ENCODE results near the gene NPEPL1.
"Not testable (repeated sequence)": the region's sequence is repeated elsewhere in the genome, so short reads cannot be mapped to it uniquely, and the experiment has no call there.

The NPEPL1 gene

DNA sequence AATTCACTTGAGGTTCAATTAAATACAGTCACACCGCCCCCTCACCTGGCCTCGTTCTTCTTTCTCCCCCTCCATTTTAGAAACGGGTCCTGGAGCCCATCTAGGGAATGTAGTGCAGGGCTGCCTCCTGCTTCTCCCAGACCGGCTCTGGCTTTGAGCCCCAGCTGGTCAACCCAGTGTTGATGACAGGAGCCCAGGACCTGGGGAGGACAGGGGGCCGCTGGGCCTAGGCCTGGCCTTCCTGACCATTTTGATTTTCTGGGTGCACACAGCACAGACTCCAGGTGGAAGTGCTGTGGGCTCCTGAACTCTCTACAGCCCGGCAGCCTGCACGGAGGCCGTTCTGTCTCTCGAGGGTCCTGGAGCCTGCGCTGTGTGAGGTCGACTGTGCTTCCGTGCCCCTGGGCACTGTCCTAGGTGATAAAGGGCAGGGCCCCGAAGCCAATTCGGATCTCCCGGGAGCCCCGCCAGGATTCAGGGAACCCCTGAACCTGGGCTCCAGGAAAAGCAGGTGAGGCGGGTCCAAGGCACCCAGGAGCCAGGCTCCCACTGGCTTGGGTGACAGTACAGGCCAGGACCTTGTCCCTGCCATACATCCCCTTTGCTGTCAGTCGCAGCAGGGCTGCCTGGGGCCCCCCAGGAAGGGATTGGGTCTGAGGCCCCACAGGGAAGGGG is 23.3 kb downstream of the NPEPL1 start:
- no peak for DNase-seq

GRCh38 chr20:58716476-58717277 is 24.1 kb downstream of the NPEPL1 start:
- DNase-seq: no peak

GRCh38 chr20:58717278-58718091 is 24.9 kb downstream of the NPEPL1 start:
- no peak for DNase-seq

DNA sequence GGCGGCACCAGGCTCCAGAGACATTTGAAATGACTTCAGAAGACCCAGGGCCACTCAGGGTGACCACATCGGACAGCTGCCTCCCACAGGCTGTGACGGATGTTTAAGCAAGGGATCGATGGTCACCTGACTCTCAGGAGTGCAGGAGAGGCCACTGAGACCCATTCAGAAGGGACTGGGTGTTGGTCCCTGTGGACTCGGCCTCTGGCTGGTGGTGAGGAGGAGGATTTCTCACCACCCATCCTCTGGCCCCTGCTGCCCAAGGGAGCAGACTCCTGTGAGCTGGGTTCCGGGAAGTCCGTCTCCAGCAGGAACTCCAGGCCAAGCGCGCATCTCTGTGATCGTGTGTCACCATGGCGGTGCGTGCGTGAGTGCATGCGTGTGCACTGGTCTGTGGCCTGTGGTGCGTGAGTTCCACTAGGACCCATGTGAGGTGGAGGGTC is 25.5 kb downstream of the NPEPL1 start:
- DNase-seq: no peak

GRCh38 chr20:58718729-58719128 is 26.1 kb downstream of the NPEPL1 start:
- DNase-seq: no peak

DNA sequence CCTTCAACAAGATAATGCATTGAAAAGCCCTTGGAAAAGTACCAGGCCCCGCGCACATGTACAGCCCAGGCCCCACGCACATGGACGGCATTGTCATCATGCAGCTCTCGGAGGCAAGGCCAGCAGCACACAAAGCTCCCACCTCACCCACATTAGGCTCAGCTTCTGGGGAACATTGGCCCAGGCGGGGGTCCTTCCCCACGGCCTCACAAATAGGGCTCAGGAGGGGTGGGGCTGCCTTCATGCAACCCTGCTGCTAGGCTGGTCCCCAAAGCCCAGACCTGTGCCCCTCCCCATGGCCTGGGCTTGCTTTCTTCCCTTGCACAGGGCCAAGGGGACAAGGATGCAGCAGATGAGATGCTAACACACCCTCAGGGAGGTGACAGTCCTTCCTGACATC is 26.7 kb downstream of the NPEPL1 start:
- DNase-seq: no peak

DNA sequence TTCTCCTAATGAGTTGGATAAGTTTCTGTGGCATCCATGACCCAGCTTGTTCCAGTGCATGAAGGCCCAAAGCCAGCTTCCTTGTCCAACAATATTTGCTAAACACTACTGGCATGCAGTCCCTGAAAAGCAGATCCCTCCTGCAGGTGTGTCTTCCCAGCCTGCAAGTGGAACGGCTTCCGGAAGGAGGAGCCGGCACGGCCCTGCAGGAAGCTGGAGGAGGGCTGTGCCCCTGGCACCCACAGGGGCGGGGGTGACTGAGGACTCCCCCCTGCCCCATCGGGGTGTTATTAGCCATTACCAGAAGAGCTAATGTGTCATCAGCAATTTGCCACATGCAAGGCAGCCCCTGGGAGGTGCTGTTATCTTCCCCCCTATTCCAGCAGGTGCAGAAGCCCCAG is 27.4 kb downstream of the NPEPL1 start:
- DNase-seq: no peak

DNA sequence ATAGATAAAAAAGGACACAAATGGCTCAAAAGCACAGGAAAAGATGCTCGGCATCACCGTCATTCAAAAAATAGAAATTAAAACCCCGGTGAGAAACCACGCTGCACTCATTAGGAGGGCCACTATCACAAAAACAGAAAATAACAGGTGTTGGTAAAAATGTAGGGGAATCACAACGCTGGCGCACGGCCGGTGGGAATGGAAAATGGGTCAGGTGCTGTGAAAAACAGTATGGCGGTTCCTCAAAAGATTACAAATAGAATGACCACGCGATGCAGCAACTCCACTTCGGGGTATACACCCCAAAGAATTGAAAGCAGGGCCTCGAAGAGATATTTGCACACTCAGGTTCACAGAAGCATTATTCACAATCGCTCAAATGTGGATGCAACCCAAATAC is 28.3 kb downstream of the NPEPL1 start:
- no peak for DNase-seq

GRCh38 chr20:58721951-58722778 is 29.6 kb downstream of the NPEPL1 start:
- no peak for DNase-seq

GRCh38 chr20:58722877-58723627 is 30.5 kb downstream of the NPEPL1 start:
- DNase-seq: no peak

DNA sequence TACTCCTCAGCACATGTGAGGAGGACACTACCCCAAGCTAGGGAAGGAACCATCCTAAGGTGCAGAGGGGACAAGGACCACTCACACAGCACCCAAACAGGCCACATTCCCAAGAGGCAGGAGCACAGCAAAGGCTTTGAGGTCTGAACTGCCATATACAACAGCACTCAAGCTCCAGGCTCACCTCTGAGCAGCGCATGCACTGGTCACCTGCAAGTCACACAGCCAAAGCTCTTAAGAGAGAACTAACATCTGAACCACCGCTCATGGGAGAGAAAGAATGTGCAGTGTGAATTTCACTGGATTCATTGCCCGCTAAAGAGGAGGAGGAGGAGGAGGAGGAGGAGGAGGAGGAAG is 31.0 kb downstream of the NPEPL1 start:
- DNase-seq: no peak

GRCh38 chr20:58726156-58726555 is 33.6 kb downstream of the NPEPL1 start:
- DNase-seq: not testable (repeated sequence)

GRCh38 chr20:58731192-58731591 is 38.6 kb downstream of the NPEPL1 start:
- DNase-seq: no peak

DNA sequence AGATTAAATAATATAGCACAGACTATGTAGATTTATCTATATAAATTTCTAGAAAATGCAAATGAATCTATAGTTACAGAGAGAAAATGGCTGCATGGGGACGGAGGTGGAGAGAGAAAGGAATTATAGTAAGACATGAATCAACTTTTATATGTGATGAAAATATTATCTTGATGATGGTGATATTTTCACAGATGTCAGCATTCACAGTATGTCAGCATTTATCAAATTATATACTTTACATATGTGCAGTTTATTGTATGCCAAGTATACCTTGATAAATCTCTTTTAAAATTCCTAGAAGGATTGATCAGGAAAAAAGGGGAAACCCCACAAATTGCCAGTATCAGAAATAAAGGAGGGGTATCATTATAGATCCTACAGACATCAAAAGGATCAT is 44.6 kb downstream of the NPEPL1 start:
- DNase-seq: no peak

GRCh38 chr20:58740356-58741308 is 48.0 kb downstream of the NPEPL1 start:
- no peak for DNase-seq

DNA sequence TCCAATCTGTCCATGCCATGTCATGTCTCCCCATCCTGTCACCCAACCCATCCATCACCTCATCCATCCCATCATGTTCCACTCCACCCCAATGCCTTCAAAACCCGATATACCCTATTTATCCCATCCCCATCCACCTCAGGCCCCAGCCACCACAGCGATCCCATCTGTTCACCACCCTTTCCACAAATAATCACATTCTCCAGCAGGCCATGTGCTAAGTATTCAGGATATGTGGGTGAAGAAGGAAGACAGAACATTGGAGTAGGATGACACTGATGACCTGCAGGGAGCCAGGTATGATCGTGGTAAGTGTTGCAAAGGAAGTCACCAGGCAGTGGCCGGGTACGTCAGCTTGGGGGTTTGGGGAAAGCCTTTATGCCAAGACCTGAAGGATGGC is 48.8 kb downstream of the NPEPL1 start:
- DNase-seq: no peak

DNA sequence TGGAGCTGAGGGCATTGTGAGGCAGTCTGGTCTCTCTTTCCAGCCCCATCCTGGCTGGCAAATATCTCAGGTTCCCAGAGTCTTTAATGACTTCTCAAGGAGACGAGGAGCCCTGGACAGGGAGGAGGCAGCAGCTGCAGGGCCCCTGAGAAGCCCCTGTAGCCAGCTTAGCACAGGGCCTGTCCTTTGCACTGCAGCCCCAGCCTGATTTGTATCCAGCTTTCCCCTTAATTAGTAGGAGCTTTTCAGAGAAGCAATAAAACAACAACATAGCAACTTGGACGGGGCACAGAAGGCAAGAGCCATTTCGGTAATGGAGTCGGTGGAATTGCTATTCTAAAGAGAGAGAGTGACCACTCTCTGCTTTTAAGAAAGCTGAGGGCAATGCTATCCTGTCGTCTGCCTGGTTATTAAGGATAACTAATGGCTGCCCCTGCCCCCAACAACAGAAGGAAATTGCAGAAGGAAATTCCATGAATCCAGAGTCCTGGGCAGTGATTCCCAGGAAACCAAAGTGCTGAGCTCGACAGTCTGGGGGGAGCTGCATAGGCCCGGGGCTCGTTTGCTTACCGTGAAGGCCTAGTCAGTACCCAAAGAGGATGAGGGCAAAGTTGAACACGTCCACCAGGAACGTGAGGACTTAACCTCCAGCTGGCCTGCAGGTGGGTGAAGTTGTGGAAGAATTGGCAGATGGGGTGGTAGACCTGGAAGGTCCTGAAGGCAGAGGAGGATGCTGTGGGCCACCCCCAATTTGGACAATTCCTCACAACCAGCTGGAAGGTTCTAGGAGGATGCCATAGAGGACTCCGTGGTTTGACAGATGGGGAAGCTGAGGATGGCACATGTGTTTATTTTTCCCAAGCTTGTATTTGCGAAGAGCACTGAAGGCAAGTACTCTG is 50.3 kb downstream of the NPEPL1 start:
- no peak for DNase-seq

DNA sequence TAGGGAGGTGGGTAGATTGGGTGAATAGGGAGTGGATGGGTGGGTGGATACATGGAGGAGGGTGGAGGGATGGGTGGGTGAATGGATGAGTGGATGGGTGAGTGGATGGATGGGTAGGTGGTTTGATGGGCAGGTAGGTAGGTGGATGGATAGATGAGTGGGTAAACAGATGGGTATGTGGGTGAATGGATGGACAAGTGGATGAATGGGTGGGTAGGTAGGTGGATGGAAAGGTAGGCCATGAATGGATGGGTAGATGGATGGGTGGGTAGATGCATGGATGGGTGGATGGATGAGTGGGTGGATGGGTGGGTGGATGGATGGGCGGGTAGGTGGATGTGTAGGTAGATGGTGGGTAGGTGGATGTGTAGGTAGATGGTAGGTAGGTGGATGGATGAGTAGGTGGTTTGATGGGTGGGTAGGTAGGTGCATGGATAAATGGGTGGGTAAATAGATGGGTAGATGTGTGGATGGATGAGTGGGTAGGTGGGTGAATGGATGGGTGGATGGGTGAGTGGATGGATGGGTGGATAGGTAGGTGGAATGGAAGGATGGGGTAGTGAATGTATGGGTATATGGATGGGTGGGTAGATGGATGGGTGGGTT is 51.4 kb downstream of the NPEPL1 start:
- DNase-seq: no peak

DNA sequence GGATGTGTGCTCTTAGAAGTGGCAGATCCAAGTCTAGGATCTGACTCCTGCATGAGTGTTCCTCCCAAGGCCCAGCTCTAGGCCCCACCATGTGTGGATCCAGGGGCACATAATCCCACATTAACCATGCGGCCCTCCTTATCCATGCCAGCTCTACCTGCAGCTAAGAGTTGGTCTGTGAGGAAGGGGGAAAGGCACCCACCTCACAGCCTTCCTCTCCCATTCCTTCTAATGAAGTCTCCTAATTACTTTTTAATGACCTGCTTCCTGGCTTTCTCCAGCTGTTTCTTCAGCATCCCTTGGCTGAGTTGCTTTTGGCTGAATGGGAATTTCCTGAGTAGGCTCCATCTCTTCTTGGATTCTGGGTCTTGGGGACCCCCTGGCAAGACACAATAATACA is 52.2 kb downstream of the NPEPL1 start:
- no peak for DNase-seq
